T-helper 1 cell treated with Interleukin-12 subunit alpha and Interleukin-12 subunit beta and Interleukin-4 antibody, amounts not matched to agents 30 ng/mL and 1 ng/mL, for 36 hours (primary cell): ENCODE data around the gene HPCAL1. TPM values are rescaled to one million over a fixed set of nuclear protein-coding genes. Genes with fewer than 3 reads are reported as not detected.

Source experiments
- intact Hi-C: fragments of 100-400 bp; cut with micrococcal nuclease; formaldehyde crosslinking; loops from one replicate; pipeline ENCODE4 v1.15.1; 2024
- total RNA-seq: library from RNA; stranded (reverse); gene quantifications from 2 replicates; pipeline ENCODE4 v1.2.3, GENCODE V29; 2022

Gene HPCAL1
- total RNA-seq, 1 donor from 2014 or later, result 47.5 TPM

DNA sequence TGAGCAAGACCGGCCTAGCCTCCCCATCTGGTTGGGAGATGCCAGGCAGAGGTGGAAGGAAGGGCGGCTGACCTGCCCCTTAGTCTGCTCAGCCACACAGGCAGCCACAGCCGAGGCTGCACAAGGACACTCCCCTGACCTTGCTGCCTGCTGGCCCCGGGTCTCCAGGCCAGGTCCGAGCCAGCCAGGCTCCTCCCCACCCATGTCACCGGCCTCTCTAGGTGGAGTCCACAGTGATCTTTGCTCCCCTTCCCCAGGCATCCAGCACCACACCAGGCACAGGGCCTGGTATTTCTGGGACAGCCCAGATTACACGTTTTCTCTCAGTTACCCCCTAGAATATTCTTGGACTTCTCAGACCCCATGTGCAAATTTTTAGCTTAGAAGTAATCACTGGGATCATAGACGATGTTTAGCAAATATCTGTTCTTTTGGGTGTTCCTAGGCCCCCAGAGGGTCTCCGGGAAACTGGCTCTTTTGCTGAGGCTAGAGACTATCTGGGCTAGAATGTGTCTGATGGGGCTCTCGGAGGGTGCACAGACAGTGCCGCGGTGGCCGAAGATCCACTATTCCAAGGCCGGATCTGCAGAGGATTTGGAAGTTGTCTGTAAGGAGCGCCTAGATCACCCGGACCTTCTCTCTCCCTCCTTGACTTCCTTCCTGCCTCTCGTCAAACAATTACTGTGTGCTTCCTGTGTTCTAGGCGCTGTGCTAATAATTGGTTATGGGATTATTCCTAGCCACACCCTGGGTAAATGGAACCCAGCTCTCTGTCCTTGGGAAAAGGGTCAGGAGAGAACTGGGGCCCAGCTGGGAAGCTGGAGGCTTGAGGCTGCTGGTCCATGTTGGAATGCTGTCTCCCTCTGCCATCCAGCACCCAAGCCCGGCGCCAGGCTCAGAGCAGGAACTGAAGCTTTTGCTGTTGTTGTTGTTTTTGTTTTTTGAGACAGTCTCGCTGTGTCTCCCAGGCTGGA is 98.6 kb downstream of the HPCAL1 start:
- intact Hi-C loops, result no loop called here

DNA sequence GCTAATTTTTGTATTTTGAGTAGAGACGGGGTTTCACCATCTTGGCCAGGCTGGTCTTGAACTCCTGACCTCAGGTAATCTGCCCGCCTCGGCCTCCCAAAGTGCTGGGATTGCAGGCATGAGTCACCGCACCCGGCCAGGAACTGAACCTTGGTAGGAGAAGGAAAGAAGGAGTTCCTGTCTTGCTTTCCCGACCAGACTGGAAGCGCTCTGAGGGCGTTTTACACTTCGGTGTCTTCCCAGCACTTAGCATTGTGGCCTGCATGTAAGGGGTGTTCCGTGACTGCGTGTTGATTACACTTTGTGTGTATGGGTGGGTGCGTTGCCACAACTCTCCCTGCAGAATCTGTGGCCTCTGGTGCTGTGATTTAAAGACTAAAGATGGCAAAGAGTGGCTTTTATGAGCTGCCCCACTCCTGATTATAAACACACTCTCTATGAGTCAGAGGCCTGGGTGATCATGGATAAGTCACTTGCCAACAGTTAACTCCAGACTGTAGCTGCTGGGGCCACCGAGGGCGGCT is 99.4 kb downstream of the HPCAL1 start:
- intact Hi-C loops, result no loop called here

DNA sequence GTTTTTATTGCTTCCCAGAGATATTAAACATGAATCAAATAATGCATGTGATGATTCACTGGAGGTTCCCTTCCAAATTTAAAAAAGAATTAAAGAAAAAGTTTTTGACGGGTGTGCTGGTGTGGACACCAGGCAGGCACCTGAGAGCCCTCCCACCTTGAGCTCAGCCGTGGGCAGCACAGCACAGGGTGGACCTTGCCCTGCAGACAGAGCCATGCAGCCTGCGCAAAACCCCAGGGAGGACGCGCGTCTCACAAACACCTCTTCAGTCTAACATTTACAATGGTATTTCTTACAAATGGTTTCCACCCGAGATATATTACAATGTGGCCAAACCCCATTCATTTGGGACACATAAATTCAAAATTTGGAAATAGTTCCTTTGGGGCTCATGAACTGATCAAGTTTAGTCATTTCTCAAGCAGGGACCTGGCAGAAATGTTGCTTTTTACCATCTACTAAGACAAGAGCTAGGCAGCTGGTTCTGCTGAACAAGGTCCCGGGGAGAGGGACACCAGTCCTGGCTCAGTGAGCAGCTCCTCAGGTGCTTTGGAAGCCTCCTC is 100.0 kb downstream of the HPCAL1 start:
- intact Hi-C loops, result no loop called here

DNA sequence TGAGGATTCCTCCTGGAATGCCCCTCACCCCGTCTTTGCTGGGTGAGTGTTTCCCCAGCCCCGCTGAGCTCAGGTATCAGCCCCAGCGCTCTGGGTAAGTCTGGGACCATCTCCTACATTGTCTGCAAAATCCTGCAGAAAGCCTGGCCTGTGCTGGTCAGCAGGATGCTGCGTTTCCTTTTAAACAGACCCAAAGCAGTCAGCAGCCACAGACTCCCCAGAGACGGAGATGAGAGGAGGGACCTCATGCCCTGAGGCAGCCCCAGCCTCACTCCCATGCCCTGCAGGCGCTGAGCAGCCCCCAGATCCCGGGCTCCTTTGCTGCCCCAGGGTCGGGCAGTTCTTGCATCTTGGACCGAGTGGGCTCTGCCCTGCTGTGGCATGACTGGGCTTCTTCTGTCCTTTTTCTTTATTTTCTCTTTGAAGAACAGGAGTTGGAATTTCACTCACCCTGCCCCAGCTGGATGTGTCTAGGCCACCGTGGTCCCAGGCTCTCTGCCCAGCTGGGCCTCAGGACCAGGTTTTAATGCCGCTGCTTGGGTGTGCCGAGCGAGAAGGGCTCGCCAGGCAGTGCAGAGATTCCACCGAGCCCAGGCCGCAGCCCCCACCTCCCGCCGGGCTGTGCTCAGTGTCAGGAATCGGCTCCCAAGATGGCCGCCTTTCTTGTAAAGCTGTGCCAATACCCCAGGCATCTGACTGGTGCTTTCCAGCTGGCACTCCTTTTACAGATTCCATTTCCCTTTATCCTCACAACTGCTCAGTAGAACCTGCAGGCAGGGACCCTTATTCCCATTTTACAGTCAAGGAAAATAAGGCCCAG is 101.8 kb downstream of the HPCAL1 start:
- intact Hi-C loops, result loop anchor here (5.0 kb wide), 1 partner anchor 408 kb away; the partner anchor contains the start of gene PDIA6

DNA sequence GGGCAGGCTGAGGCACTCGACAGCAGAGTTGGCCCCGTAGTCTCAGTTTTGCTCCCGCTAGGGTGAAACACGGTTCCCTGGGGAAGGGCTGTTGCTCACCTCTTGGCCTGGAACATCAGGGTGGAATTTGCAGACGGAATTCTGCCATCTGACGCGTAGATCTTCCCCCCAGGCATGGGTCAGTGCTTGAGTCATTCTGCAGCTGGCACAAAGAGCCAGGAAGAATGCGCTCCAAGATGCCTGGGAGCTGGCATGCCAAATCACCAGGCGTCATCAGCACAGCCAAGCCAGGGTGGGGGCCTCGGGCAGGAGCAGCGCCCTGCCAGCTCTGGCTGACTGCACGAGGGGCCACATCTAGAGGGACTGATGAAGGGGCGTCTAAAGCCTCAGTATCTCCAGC is 102.7 kb downstream of the HPCAL1 start:
- intact Hi-C loops, result loop anchor here (5.0 kb wide), 1 partner anchor 407 kb away; the partner anchor contains the start of gene PDIA6

DNA sequence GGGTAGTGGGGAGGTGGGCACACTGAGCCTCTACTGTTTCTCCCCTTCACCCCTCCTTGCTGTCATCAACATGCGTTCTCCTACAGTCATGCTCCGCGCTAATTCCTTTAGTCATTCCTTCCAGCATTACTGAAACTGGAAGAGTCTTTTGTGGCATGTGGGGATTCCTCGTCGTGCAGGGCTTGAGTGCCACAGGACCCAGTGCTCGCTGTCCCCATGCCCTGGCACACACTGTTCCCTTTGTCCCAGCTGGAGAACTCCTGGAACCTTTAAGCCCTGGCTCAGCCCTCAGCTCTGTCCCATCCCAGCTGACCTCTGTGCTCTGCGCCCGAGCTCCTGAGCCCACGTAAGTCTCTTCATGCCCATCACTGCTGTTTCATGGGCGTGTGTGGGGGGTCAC is 103.3 kb downstream of the HPCAL1 start:
- intact Hi-C loops, result loop anchor here (5.0 kb wide), 1 partner anchor 406 kb away; the partner anchor contains the start of gene PDIA6

DNA sequence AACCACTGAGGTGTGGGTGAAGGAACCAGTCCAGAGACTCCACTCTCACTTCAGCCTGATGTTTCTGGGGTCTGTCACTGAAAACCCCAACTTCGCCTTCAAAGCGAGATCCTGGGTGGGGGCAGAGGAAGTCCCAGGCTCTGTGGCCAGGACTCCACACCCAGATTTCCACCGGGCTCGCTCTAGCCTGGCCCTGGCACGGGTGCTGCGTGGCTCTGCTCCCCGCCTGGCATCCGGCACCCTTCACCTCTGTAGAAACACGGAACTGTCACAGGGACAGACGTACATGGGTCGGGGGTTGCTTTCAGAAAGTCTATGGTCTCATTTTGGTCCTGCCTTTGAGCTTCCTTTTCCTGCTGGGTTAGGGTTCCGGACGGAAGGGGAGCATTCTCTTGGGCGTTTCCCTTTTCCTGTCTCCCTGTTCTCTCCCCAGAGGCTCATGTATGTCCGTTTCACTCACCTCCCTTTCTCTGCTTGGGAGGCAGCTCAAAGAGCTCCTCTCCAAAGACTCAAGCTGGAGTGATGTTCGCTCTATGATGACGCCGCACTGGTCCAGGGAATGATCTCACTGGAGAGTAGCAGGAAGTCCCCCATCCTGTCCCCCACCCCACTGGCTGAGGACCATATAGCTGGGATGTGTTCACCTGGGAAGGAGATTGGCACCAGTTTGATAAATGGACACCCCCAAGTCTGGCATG is 103.9 kb downstream of the HPCAL1 start:
- intact Hi-C loops, result loop anchor here (5.0 kb wide), 1 partner anchor 406 kb away; the partner anchor contains the start of gene PDIA6

DNA sequence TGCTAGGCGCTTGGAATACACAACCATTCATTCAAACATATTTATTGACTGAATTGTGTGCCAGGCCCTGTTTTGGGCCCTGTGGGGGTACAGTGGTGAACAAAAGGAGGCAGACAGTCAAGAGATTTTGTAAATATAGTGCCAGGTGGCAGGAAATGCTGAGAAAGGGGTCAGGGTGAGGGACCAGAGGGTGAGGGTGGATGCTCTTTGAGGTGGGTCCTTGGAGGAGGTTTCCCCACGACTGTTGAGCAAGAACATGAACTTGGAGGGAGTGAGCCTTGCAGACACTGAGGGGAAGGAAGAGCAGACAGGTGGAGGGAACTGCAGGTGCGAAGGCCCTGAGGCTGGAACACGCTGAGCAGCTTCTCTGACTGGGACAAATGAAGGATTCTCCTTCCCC is 104.7 kb downstream of the HPCAL1 start:
- intact Hi-C loops, result loop anchor here (5.0 kb wide), 1 partner anchor 405 kb away; the partner anchor contains the start of gene PDIA6

DNA sequence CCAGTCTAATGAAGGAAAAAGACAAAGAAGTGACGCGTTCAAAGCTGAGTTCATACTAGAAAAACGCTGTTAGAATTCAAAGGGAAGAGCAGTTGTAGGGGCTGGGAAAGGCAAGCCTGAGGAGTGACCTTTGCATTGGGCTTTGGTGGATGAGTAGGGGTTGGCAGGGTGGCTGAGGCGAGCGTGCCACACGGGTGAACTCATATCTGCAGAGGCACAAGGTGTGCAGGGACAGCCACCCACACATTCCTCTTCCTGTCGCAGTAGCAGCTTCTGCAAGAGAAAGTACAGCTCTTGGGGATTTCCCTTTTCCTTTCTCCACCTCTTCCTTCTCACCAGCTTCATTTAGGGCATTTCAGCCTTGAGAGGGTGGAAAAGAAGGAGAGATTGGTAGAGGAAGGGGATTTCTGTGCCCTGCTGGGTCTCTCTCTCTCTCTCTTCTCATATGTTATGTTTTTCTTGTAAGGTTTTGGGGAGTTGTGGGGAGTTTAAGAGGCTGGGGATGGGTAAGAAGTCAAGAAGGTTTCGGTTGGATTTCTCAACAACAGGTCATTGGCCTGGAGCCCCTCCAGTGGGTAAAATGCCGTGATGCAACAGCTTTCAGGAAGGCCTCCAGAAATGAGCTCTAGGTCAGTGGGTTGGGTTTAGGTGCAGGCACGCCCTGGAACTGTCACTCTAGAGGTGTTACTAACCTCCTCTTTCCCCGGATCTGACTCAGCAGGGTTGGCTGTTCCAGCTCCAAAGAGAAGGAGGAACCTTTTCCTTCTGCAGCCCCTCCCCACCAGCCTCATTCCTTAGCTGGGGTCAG is 105.3 kb downstream of the HPCAL1 start:
- intact Hi-C loops, result loop anchor here (1.0 to 5.0 kb wide), 7 partner anchors 24 to 404 kb away; partner anchors contain the start of genes HPCAL1, ODC1 and PDIA6

DNA sequence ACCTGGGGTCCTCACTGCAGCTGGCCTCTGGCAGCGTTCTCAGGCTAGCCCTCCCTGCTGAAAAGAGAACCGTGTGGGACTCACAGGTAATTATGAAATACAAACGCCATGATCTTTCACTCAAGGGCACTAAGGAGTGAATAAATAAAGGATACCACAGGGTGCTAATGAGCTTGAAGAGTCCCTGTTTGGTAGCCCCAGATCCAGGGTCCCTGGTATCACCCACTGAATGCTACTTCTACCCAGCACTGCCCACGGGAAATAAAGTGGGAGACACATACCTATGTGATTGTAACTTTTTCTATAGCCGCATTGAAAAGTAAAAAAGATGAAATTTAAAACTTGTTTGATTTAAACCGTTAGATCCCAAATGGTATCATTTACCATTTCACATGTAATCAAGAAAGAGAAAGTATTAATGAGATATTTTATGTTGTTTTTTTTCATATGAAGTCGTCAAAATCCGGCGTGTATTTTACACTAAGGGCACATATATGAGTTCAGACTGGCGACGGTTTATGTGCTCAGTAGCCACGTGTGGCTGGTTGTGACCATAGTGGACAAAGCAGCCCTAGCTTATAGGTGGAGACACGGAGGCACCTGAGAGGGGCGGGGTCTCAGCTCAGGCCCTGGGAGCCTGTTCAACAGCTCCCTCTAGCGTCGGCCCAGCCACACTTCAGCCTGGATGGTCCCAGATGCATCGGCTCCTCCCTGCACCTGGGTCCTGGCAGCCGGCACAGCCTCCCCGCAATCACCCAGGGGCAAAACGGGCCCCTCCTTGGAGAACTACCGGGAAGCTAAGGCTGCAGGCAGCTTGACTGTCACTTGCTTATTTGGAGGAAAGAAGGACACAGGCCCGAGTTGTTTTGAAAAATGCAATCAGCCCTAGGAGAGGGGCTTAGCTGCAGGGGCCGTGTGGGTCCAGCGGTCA is 106.2 kb downstream of the HPCAL1 start:
- intact Hi-C loops, result loop anchor here (1.0 to 5.0 kb wide), 14 partner anchors 23 to 403 kb away; partner anchors contain the start of genes HPCAL1, ODC1 and PDIA6

DNA sequence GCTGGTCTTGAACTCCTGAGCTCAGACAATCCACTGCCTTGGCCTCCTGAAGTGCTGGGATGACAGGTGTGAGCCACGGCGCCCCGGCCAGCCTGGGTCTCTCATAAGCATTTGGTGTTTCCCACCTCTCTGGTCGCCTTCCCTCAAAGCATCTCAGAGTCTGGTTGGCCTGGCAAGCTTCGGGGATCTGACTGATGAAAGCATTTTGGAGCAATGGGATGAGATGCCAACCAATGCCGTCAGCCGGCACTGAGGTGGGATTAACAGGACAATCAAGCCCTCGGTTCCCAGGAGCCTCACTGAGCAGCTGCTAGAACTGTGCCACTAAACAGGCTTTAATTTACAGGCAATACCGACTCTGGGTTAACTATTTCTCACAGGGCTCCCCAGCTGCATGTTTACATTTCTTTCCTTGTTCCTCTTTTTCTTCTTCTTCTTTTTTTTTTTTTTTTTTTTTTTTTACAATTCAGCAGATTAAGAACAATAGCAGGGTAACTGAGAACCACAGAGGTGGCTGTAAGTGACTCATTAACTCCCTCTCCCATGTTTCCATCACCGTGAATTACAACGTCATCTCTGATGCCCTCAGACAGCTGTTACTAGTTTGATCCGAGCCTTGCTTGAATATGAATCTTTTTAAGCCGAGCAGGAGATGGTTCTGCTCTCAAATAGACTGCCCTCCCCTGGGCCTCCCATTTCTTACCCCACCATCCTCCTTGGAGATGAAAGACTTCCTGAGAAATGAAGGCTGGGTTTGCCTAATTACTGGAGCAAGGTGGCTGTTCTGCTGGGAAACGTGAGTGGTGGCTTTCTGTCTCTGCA is 107.5 kb downstream of the HPCAL1 start:
- intact Hi-C loops, result no loop called here

DNA sequence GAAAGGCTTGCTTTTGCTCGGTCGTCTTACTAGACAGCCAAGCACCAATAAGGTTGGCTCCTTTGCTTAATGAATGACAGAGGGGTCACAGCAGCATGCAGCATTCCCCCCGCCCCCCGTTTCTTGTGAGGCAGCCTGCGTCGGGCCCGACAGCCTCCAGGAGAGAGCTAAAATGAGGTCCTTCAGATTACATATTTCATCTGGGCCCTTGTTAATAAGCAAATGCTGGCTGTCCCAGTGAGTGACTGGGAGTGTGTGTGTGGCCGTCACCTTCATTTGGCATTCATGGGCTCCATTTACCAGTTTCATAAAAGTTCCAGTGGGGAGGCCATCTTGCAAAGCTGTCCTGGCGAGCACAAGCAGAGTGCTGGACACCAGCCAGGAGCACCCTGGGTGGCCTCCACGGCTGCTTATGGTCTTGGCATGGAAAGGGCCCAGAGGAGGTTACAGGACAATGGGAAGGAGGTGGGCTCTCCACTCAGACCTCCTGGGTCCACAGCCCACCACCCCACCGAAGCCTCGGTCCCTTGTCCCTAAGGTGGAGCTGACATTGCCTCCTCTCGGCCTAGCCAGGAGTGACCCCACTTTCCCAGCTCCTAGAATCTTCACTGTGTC is 108.2 kb downstream of the HPCAL1 start:
- intact Hi-C loops, result no loop called here

DNA sequence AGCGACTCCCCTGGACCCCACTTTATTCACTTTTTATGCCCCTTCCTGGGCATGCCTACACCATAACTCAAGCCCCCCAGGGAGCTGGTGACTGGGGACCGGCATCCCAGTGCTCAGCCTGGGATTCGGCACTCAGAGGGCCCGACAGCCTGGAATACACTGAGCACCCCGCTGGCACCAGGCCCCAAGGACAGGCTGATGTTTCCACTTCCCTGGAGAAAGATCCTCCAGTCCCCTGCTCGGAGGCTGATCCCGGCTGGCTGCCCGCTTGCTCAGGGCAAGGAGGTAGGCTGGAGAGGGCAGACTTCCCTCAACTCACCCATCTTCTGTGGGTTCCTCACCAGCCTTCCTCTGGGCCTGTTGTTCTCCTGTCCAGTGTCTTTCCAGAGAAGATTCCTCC is 108.9 kb downstream of the HPCAL1 start:
- intact Hi-C loops, result no loop called here

DNA sequence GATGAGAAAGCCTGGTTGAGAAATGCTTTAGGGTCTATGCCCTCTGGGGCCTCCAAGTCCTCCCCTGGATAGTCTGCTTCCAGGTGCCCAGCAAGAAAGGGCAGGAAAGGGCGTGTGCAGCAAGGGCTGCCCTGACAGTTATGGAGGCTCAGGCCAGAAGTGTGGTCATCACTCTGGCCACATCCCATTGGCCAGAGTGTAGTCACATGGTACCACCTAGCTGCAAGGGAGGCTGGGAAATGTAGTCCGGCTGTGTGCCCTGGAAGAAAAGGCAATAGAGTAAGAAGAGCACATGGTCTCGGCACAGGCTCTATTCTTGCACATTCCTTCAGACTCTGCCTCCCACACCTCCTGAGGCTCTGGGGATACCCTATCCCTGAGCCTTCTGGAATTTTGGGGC is 109.7 kb downstream of the HPCAL1 start:
- intact Hi-C loops, result no loop called here

DNA sequence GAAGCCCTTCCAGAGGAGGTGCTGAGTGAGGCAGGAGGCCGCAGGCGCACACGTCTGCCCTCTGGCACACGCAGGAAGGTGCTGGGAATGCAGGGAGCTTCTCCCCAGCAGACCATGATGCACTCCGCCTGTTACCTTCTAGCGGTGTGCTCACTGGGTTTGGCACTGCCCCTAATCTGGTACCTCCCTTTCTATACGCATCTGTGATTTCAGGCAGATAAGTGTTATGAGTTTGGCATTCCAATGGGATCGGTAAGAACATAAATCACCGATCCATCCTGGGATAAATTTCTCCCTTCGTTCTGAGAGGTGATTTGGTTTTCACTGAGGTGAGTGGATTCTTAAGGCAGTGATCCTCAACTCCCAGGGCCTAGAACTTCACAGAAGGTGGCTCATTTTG is 110.8 kb downstream of the HPCAL1 start:
- intact Hi-C loops, result no loop called here

DNA sequence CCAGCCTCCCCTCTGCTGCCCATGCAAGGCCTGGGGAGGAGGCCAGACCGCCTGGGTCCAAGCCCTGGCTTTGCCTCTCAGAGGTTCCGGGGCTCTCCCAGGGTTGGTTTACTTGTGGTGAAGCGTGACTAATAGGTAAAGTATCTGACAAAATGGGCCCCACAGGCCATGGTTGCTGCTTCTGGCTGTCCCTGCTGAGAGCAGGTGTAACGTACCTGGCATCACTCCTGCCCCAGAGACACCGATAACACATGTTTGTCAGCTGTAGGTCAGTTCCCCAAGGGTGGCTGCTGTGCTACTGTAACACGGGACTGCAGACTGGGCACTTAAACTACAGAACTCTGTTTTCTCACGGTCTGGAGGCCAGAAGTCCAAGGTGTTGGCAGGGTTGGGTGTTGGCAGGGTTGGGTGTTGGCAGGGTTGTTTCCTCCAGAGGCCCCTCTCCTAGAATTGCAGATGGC is 111.3 kb downstream of the HPCAL1 start:
- intact Hi-C loops, result no loop called here

DNA sequence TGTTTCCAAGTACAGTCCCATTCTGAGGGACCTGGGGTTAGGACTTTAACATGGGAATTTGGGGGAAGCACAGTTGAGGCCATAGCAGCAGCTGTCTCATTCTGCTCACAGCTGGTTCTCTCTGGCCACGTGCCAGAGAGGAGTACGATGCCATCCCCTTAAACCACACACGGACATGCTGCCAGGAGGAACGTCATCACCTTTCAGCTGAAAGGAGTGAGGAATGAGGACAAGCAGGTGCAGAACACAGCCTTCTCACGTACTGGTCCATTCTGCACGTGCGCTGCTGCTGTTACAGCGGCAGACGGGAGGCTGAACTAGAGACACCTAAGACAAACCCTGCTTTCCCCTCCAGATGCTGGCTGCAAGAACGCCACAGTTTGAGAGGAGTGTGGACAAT is 111.9 kb downstream of the HPCAL1 start:
- intact Hi-C loops, result no loop called here
